Omental fat pad (tissue), 4 donors: Measurements from ENCODE around the gene C1QTNF12. TPM values are rescaled to one million over a fixed set of nuclear protein-coding genes. Genes with fewer than 3 reads are reported as not detected.

Source experiments
- ATAC-seq: fragments of 150-250 bp; one replicate; pipeline ENCODE4 v1.9.1; 2016; ENCODE audit warnings: mild to moderate bottlenecking, moderate library complexity; ENCODE audit not compliant: low FRiP score
- DNase-seq: peaks from one replicate; pipeline ENCODE4 v3.0.0-alpha.2; 2019; ENCODE audit warnings: low spot score
- CTCF ChIP-seq, 3 donors: fragments of 450-650 bp; IDR thresholded peaks; one replicate each; pipeline ENCODE4 v1.5.1; 2016 to 2017; ENCODE audit warnings: antibody characterized with exemption in 3 of 3, mild to moderate bottlenecking in 3 of 3, moderate library complexity in 2 of 3
- total RNA-seq, 4 donors: library from RNA; depleted of rRNA; stranded (reverse); fragments of >200 nt; gene quantifications; one replicate each; pipeline ENCODE4 v1.1.0, GENCODE V29; 2016

The C1QTNF12 gene
- total RNA-seq, 4 donors from 2014 or later, result 1.0 to 5.2 (median 1.8) TPM; not detected in 1

- no peak for TF ChIP-seq CTCF (IDR thresholded peaks at IDR 0.05)
- ATAC-seq (no peak), DNase-seq (no peak)
Measured at GRCh38 chr1:1199961-1200875, 46.3 kb downstream of the C1QTNF12 start.

- no peak for TF ChIP-seq CTCF (IDR thresholded peaks at IDR 0.05)
- ATAC-seq, result no peak
- DNase-seq, result no peak
Measured at GRCh38 chr1:1199141-1199960, 47.2 kb downstream of the C1QTNF12 start.

GRCh38 chr1:1198423-1199140 lies 47.9 kb downstream of the C1QTNF12 start:
- ATAC-seq (no peak), DNase-seq (no peak)
- TF ChIP-seq CTCF (IDR thresholded peaks at IDR 0.05), result no peak

GRCh38 chr1:1197551-1198422 lies 48.7 kb downstream of the C1QTNF12 start:
- ATAC-seq (no peak), DNase-seq (no peak)
- no peak for TF ChIP-seq CTCF (IDR thresholded peaks at IDR 0.05)

GRCh38 chr1:1197188-1197500 lies 49.4 kb downstream of the C1QTNF12 start:
- no peak for ATAC-seq
- DNase-seq, result no peak
- TF ChIP-seq CTCF (IDR thresholded peaks at IDR 0.05), result no peak
